ENCODE data around the gene SSMEM1.

Gene SSMEM1

GRCh38 chr7:130207642-130208041 is at the start of gene SSMEM1:
Gene SSMEM1, plus strand, starts transcription at chr7:130207860. Its CDS starts 51 bp downstream, at chr7:130207911.
- TF ChIP-seq CTCF (conservative IDR thresholded peaks at IDR 0.05; ENCODE audit: low read depth, low read length) = no peak
- DNase-seq (ENCODE audit: low read depth) = peak; percentile 66
- H3K4me3 ChIP-seq (ENCODE audit: low read depth, low read length) = no peak within 1 kb of the TSS

GRCh38 chr7:130160023-130160422 is 47.6 kb upstream of the SSMEM1 start:
- TF ChIP-seq CTCF (conservative IDR thresholded peaks at IDR 0.05; ENCODE audit: low read depth, low read length) = no peak
- H3K4me3 ChIP-seq (ENCODE audit: low read depth, low read length) = no peak overlapping the region
- DNase-seq (ENCODE audit: low read depth) = no peak

- TF ChIP-seq CTCF (conservative IDR thresholded peaks at IDR 0.05; ENCODE audit: low read depth, low read length) = no peak
- H3K4me3 ChIP-seq (ENCODE audit: low read depth, low read length) = no peak overlapping the region
- no peak for DNase-seq (ENCODE audit: low read depth)
Observed at GRCh38 chr7:130160455-130160854, 47.2 kb upstream of the SSMEM1 start.

GRCh38 chr7:130162196-130162595 is 45.5 kb upstream of the SSMEM1 start:
- TF ChIP-seq CTCF (conservative IDR thresholded peaks at IDR 0.05; ENCODE audit: low read depth, low read length) = no peak
- DNase-seq (ENCODE audit: low read depth) = no peak
- no peak overlapping the region for H3K4me3 ChIP-seq (ENCODE audit: low read depth, low read length)

GRCh38 chr7:130174237-130174959 is 33.3 kb upstream of the SSMEM1 start:
- no peak for TF ChIP-seq CTCF (conservative IDR thresholded peaks at IDR 0.05; ENCODE audit: low read depth, low read length)
- no peak overlapping the region for H3K4me3 ChIP-seq (ENCODE audit: low read depth, low read length)
- DNase-seq (ENCODE audit: low read depth) = no peak

GRCh38 chr7:130178251-130178650 is 29.4 kb upstream of the SSMEM1 start:
- no peak for TF ChIP-seq CTCF (conservative IDR thresholded peaks at IDR 0.05; ENCODE audit: low read depth, low read length)
- no peak for DNase-seq (ENCODE audit: low read depth)
- no peak overlapping the region for H3K4me3 ChIP-seq (ENCODE audit: low read depth, low read length)

GRCh38 chr7:130179631-130180030 is 28.0 kb upstream of the SSMEM1 start:
- no peak for TF ChIP-seq CTCF (conservative IDR thresholded peaks at IDR 0.05; ENCODE audit: low read depth, low read length)
- DNase-seq (ENCODE audit: low read depth) = no peak
- no peak overlapping the region for H3K4me3 ChIP-seq (ENCODE audit: low read depth, low read length)

Data from choroid plexus epithelial cell (primary cell).